GM10248 (cell line): ENCODE measurements around the gene SLC46A2.

Experiments used
- CTCF ChIA-PET: fragments of 300-600 bp; sonication (Branson Sonifier 250); formaldehyde crosslinking; extraction: SDS; loops from one replicate; lab custom pipeline; 2021; ENCODE audit warnings: antibody characterized with exemption; lab: Yijun Ruan, JAX
- POLR2A ChIA-PET: fragments of 350-650 bp; sonication (Branson Sonifier 250); formaldehyde crosslinking; extraction: SDS; loops from one replicate; lab custom pipeline; 2020; ENCODE audit warnings: antibody characterized with exemption; lab: Yijun Ruan, JAX
- DNase-seq: peaks from one replicate; pipeline ENCODE4 v3.0.0; 2012; ENCODE audit errors: extremely low spot score
- TF ChIP-seq, protein P1 (sequence below): IDR thresholded peaks from 2 replicates; pipeline ENCODE4 v1.5.1; 2012; ENCODE audit warnings: mild to moderate bottlenecking, low read depth; ENCODE audit errors: extremely low read depth, missing control alignments, control extremely low read depth

SLC46A2 gene

DNA sequence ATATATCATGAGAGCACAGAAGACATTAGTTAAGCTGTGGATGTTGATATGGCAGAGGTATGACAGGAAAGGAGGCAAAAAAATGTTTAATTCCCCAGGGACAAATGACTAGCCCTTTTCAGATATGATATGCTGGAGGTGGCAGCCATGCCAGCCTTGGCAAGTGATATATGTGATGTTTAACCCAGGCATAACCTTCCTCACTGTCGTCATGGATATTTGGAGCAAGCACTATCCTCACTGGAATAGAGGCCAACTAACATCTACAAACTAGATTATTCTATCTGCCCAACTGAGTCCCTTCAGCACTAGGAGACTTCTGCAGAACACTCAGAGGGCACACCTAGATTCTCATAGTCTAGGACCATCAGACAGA, 27.3 kb upstream of the SLC46A2 start:
- TF ChIP-seq, protein P1, sequence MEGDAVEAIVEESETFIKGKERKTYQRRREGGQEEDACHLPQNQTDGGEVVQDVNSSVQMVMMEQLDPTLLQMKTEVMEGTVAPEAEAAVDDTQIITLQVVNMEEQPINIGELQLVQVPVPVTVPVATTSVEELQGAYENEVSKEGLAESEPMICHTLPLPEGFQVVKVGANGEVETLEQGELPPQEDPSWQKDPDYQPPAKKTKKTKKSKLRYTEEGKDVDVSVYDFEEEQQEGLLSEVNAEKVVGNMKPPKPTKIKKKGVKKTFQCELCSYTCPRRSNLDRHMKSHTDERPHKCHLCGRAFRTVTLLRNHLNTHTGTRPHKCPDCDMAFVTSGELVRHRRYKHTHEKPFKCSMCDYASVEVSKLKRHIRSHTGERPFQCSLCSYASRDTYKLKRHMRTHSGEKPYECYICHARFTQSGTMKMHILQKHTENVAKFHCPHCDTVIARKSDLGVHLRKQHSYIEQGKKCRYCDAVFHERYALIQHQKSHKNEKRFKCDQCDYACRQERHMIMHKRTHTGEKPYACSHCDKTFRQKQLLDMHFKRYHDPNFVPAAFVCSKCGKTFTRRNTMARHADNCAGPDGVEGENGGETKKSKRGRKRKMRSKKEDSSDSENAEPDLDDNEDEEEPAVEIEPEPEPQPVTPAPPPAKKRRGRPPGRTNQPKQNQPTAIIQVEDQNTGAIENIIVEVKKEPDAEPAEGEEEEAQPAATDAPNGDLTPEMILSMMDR = no peak
- CTCF ChIA-PET = interaction anchor here (2.6 kb wide), 1 partner anchor 15 kb away, joined by 17 read pairs; no protein-coding TSS in a partner anchor
- no peak for DNase-seq
- POLR2A ChIA-PET = no interaction called here

DNA sequence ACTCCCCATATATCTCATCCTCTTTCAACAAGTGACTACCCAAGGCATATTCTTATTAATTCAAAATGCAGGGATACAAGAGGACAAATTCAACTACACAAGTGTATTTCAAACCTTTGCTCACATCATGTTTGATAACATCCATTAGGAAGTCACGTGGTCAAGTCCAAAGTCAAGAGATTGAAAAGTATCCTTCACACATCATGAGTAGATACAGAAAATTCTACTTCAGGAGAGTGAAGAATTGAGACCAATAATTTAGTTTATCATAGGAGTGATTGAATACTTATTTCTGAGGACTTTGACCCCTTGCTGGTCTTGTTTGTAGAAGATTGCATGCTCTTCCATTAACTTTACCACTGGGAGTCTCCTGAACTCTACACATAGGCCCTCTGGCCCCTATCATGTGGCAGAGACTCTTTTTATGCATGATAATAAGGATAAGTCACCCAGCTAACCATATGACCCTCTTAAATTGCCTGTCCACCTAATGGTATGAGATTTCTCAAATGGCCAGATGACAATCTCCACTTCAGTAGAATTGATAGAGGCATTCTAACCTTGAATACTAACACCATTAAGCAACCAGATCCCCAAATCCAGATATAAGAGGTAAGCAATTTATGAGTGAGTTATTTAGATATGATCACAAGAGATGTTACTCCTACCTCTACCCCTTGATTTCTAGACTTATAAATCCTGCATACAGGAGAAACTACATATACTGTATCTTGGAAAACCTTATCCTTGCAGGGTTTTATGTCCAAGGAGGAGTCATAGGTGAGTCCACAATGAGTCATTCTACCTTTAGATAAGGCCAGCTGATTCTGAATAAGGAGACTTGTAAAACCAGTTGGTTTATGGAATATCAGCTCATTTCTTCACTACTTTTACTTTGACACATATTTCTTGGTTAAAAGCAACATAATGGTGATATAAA, 26.6 kb upstream of the SLC46A2 start:
- ChIA-PET POLR2A (no interaction called here), CTCF (interaction anchor here (1.1 to 2.6 kb wide), 3 partner anchors 14 to 195 kb away, joined by 3 to 17 read pairs (median 4); no protein-coding TSS in a partner anchor)
- no peak for DNase-seq
- TF ChIP-seq, protein P1 = no peak

DNA sequence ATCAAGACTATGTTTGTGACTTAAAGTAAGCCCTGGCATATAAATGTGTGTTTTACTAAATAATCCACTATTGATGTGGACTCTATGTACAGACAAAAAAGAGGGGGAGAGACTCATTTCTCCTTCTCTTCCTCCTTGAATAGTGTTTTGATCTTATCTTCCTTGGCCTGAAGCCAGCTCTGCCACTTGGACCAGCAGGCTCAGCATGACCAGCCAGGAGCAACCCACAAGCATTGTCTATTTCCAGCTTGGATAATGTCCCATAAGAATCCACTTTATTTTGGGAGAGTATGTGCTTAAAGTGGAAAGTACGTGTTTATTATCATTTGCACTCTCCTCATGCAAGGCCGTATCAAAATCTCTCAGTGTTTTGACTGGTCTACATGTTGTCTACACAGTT, 23.8 kb upstream of the SLC46A2 start:
- TF ChIP-seq, protein P1 = no peak
- POLR2A ChIA-PET = no interaction called here
- DNase-seq = no peak
- CTCF ChIA-PET = interaction anchor here (0.8 to 1.4 kb wide), 2 partner anchors 9 to 12 kb away, joined by 3 to 4 read pairs; no protein-coding TSS in a partner anchor

DNA sequence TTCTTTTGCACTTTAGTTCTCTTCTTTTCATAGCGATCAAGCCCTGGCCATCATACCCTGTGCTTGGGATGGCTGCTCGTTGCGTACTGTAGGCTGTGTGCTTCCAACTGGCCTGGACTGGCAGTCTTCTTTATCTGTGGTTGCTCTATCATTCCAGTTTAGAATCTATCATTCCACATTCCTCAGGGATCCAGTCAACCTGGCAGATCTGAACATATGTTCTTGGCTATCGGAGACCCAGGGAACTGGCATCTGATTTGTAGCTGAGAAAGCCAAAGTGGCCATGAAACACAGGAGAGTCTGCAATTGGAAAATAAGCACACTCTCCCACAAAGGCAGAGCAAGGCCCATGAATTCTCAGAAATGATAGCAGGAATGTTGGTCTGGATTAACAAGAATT, 22.6 kb upstream of the SLC46A2 start:
- ChIA-PET CTCF (interaction anchor here (3.2 kb wide), 1 partner anchor 10 kb away, joined by 20 read pairs; no protein-coding TSS in a partner anchor), POLR2A (no interaction called here)
- DNase-seq = no peak
- TF ChIP-seq, protein P1 = no peak

DNA sequence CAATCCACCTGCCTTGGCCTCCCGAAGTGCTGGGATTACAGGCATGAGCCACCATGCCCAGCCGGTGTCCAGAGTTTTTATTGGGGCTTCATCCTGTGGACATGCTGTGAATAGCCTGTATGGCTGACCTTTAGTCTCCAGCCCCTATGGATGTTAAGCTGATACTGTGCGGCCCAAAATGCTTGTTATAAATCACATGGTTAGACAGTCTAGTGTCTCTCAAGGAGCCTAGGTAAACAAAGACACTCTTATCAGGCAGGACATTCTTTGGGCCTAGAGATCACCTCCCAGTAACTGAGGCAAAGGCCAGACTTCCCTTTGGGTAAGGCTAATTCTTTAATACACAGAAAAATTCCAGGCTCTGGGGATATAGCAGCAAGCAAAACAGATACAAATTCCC, 22.0 kb upstream of the SLC46A2 start:
- CTCF ChIA-PET = interaction anchor here (3.2 kb wide), 1 partner anchor 10 kb away, joined by 20 read pairs; no protein-coding TSS in a partner anchor
- POLR2A ChIA-PET = no interaction called here
- DNase-seq = no peak
- TF ChIP-seq, protein P1 = no peak

DNA sequence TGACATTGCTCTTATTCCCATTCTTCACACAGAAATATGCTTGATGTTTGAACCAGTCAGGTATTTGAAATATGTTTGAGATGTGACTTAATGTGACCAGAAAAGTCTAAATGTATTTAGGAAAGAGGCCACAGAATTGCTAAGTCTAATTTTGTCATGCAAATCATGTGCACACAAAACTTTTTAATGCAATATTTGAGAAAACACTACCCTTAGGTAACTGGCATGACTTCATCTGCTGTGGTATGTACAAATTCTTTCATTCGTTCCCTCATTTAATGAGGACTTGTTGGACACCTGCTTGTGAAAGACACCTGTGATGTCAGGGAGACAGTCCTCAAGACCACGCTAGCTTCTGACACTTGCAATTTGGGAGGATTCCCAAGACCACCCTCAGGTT, 21.1 kb upstream of the SLC46A2 start:
- ChIA-PET CTCF (interaction anchor here (3.2 kb wide), 1 partner anchor 9 kb away, joined by 20 read pairs; no protein-coding TSS in a partner anchor), POLR2A (no interaction called here)
- no peak for DNase-seq
- TF ChIP-seq, protein P1 = no peak
